Thyroid gland (tissue), 4 donors: Measurements from ENCODE around the gene TMEM95. TPM values are rescaled to one million over a fixed set of nuclear protein-coding genes. Genes with fewer than 3 reads are reported as not detected.

Experiments
- DNase-seq, 2 donors: peaks; one replicate each; pipeline ENCODE4 v3.0.0-alpha.2; 2019
- H3K27ac ChIP-seq, 3 donors: fragments of 200-600 bp; sonication (generic); 1 replicate in 2 of 3; 2 replicates in 1 of 3; pipeline ENCODE4 v1.5.1; 2016 to 2019; ENCODE audit warnings: mild to moderate bottlenecking in 1 of 3, moderate library complexity in 1 of 3
- H3K27me3 ChIP-seq: fragments of 200-600 bp; sonication (generic); one replicate; pipeline ENCODE4 v1.5.1; 2019
- H3K36me3 ChIP-seq, 2 donors: fragments of 200-600 bp; sonication (generic); one replicate each; pipeline ENCODE4 v1.5.1; 2016 to 2019
- H3K4me1 ChIP-seq, 2 donors: fragments of 200-600 bp; sonication (generic); one replicate each; pipeline ENCODE4 v1.5.1; 2017 to 2019
- H3K4me3 ChIP-seq, 3 donors: fragments of 200-600 bp; sonication (generic); replicated peaks in 1 of 3; 1 replicate in 2 of 3; 2 replicates in 1 of 3; pipeline ENCODE4 v1.5.1; 2016; ENCODE audit warnings: mild to moderate bottlenecking in 1 of 3
- H3K9me3 ChIP-seq: fragments of 200-600 bp; sonication (generic); one replicate; pipeline ENCODE4 v1.5.1; 2017
- POLR2A ChIP-seq, 2 donors: fragments of 450-650 bp; IDR thresholded peaks; one replicate each; pipeline ENCODE4 v1.6.1; 2017; ENCODE audit warnings: antibody characterized with exemption in 2 of 2, mild to moderate bottlenecking in 2 of 2, moderate library complexity in 1 of 2
- WGBS, 2 donors: methylation state at CpG; one replicate each; pipeline ENCODE4 v1.1.5; 2017; 5-methylcytosine and 5-hydroxymethylcytosine counted together
- intact Hi-C: fragments of 100-400 bp; cut with DNase I; formaldehyde crosslinking; loops from one replicate; pipeline ENCODE4 v1.15.1; 2023
- total RNA-seq, 4 donors: library from RNA; depleted of rRNA; stranded (reverse); fragments of >200 nt; gene quantifications; one replicate each; pipeline ENCODE4 v1.2.3, GENCODE V29; 2016
- TF ChIP-seq, protein P1 (sequence below), 6 experiments: fragments of 200-600 bp in 3 of 6; fragments of 450-650 bp in 3 of 6; sonication (generic) in 3 of 6; IDR thresholded peaks; one replicate each; pipeline ENCODE4 v1.5.1; 2016 to 2019; ENCODE audit warnings: antibody characterized with exemption in 6 of 6, mild to moderate bottlenecking in 2 of 6, inconsistent platforms in 1 of 6, moderate library complexity in 1 of 6

The TMEM95 gene
- total RNA-seq, 4 donors from 2014 or later = not detected

DNA sequence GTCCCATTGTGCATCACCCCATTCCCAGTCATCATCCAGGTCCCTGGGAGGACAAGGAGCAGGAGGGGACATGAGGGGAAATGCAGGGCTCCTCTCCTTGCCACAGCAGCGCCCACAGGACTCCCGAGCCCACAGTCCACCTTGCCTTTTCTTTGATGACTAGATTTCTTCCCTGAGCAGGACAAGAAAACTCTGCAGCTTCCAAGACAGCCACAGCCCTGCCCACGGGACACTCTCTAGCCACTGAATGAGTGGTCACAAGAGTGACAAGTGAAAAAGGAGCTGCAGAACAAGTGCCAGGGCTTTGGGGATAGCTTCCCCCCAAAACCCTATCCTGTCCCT lies 30.5 kb upstream of the TMEM95 start:
- TF ChIP-seq, protein P1, sequence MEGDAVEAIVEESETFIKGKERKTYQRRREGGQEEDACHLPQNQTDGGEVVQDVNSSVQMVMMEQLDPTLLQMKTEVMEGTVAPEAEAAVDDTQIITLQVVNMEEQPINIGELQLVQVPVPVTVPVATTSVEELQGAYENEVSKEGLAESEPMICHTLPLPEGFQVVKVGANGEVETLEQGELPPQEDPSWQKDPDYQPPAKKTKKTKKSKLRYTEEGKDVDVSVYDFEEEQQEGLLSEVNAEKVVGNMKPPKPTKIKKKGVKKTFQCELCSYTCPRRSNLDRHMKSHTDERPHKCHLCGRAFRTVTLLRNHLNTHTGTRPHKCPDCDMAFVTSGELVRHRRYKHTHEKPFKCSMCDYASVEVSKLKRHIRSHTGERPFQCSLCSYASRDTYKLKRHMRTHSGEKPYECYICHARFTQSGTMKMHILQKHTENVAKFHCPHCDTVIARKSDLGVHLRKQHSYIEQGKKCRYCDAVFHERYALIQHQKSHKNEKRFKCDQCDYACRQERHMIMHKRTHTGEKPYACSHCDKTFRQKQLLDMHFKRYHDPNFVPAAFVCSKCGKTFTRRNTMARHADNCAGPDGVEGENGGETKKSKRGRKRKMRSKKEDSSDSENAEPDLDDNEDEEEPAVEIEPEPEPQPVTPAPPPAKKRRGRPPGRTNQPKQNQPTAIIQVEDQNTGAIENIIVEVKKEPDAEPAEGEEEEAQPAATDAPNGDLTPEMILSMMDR (IDR thresholded peaks at IDR 0.05) = peak in 2 of 6 experiments; percentile 0 to 3
- no peak for TF ChIP-seq POLR2A (IDR thresholded peaks at IDR 0.05)
- Histone ChIP-seq H3K9me3 (no peaks in the 10 kb centered on the region), H3K36me3 (peaks cover 44 to 48% of the 10 kb centered on the region in 2 donors), H3K27me3 (no peaks in the 10 kb centered on the region), H3K27ac (no peak overlapping the region), H3K4me3 (no peak overlapping the region), H3K4me1 (peaks cover 0 to 8% of the 10 kb centered on the region in 2 donors)
- DNase-seq = no peak
- 86 to 88% methylated on average over 3 of the region's 3 CpGs for WGBS, 2 donors
- intact Hi-C loops = no loop called here

DNA sequence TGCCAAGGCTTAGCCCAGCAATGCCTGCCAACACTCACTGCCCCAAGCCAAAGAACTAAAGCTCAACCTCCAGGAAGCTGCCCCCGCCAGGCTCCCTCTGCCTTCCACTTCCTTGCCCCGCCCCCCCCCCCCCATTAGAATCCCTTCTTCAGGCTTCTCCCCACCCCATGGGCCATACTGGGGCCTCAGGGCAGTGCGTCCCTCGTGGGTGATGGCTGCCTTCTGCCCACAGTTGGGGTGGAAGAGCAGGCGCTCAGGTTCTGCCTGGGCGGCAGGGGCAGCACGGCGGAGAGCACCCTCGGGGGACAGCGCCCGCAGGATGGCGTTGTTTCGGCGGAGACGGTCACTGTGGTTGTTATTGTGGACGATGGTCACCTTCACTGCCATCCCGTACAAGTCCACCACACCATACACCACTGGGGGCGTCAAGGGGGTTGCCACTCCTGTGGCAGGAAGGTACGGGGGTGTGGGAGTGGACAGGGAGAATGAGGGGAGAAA lies 29.9 kb upstream of the TMEM95 start:
- peaks cover 44 to 46% of the 10 kb centered on the region in 2 donors for H3K36me3 ChIP-seq
- no peak for DNase-seq
- WGBS, 2 donors = 93 to 94% methylated on average over 14 to 19 of the region's 19 CpGs

DNA sequence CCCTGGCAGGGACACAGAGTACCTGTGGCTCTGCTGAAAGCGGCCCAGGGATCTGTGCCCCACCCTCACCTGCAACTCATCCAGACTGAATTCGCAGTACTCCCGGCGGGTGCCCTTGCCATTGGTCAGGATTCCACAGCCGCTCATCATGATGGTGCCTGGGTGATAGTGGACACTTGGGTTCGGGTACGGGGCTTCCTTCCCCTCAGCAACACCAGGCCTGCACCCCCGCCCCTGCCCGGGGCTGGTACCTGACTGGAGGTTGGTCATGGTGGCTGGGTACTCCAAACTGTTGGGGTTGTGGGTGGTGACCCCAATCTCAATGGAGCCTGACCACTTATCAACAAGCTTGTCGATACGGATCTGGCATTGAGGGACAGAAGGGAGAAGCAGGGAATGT lies 28.8 kb upstream of the TMEM95 start:
- intact Hi-C loops = no loop called here
- TF ChIP-seq, protein P1 (IDR thresholded peaks at IDR 0.05) = no peak
- TF ChIP-seq POLR2A (IDR thresholded peaks at IDR 0.05) = no peak
- WGBS, 2 donors = 86 to 87% methylated on average over 3 of the region's 11 CpGs
- peaks cover 4 to 15% of the 10 kb centered on the region in 2 donors for H3K4me1 ChIP-seq
- DNase-seq = no peak
- no peak overlapping the region for H3K27ac ChIP-seq
- peaks cover 35 to 36% of the 10 kb centered on the region in 2 donors for H3K36me3 ChIP-seq
- no peaks in the 10 kb centered on the region for H3K9me3 ChIP-seq
- H3K4me3 ChIP-seq = no peak overlapping the region
- H3K27me3 ChIP-seq = no peaks in the 10 kb centered on the region

More for the DNA sequence above, 29.9 kb upstream of the TMEM95 start:
- intact Hi-C loops = no loop called here
- Histone ChIP-seq H3K4me3 (no peak overlapping the region), H3K9me3 (no peaks in the 10 kb centered on the region), H3K27me3 (no peaks in the 10 kb centered on the region), H3K4me1 (peaks cover 0 to 9% of the 10 kb centered on the region in 2 donors), H3K27ac (no peak overlapping the region)
- TF ChIP-seq, protein P1 (IDR thresholded peaks at IDR 0.05) = no peak
- no peak for TF ChIP-seq POLR2A (IDR thresholded peaks at IDR 0.05)

DNA sequence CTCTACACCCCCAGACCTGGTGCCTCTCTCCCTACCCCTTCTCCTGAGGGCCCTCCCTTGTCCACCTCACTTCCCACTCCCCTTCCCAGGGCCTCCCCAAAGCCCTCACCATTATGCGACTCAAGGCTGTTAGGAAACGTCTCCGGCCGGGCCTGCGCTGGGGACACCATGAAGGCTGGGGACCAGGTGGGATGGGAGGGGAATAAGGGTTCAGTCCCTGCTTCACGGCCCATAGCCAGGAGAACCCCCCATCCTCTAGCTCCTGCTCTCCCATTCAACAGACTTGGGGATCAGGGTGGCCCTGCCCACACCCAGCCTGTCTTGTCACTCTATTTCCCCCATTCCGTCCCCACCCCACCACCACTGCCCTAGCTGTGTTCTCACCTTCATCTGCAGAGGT lies 27.9 kb upstream of the TMEM95 start:
- intact Hi-C loops = no loop called here
- Histone ChIP-seq H3K27me3 (no peaks in the 10 kb centered on the region), H3K4me3 (no peak overlapping the region), H3K36me3 (peaks cover 26 to 27% of the 10 kb centered on the region in 2 donors), H3K4me1 (peaks cover 4 to 15% of the 10 kb centered on the region in 2 donors), H3K27ac (no peak overlapping the region), H3K9me3 (no peaks in the 10 kb centered on the region)
- no peak for DNase-seq
- TF ChIP-seq POLR2A (IDR thresholded peaks at IDR 0.05) = no peak
- TF ChIP-seq, protein P1 (IDR thresholded peaks at IDR 0.05) = no peak
- 90 to 97% methylated on average over 7 of the region's 7 CpGs for WGBS, 2 donors

DNA sequence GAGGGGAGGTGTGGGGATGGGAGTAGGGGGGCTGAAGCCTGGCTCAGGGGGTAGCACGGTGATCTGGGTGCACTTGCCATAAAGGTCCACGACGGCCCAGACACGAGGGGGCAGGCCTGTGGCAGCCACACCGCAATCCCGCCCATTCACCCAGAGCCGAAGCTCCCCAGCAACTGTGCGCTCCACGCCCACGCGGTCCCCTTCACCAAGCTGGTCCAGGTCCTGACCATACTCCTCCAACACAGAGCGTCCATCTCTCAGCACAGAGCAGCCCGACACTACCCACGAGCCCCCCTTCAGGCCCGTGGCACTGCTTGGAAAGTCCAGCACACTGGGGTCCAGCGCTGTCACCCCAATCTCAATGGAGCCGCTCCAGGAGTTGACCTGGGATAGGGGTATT lies 27.5 kb upstream of the TMEM95 start:
- H3K9me3 ChIP-seq = no peaks in the 10 kb centered on the region
- TF ChIP-seq POLR2A (IDR thresholded peaks at IDR 0.05) = no peak
- TF ChIP-seq, protein P1 (IDR thresholded peaks at IDR 0.05) = no peak
- WGBS, 2 donors = 86 to 92% methylated on average over 14 to 17 of the region's 17 CpGs
- H3K4me1 ChIP-seq = peaks cover 4 to 15% of the 10 kb centered on the region in 2 donors
- no peaks in the 10 kb centered on the region for H3K27me3 ChIP-seq
- intact Hi-C loops = no loop called here
- no peak overlapping the region for H3K27ac ChIP-seq
- no peak overlapping the region for H3K4me3 ChIP-seq
- H3K36me3 ChIP-seq = peaks cover 22 to 23% of the 10 kb centered on the region in 2 donors
- DNase-seq = no peak
